Spleen (tissue), 7 donors: ENCODE results near the gene USP20.

Experiments used
- POLR2A ChIP-seq, 3 donors: fragments of 450-650 bp; IDR thresholded peaks; one replicate each; pipeline ENCODE4 v1.5.1; 2017; ENCODE audit warnings: antibody characterized with exemption in 3 of 3, mild to moderate bottlenecking in 1 of 3
- POLR2AphosphoS5 ChIP-seq, 3 donors: sonication (generic); formaldehyde crosslinking; IDR thresholded peaks; one replicate each; pipeline ENCODE4 v1.5.1; 2017; ENCODE audit warnings: antibody characterized with exemption in 3 of 3
- TF ChIP-seq, protein P1 (sequence below), 11 experiments: fragments of 200-600 bp in 7 of 11; fragments of 450-650 bp in 4 of 11; sonication (generic) in 4 of 11; IDR thresholded peaks in 8 of 11; conservative IDR thresholded peaks in 3 of 11; 1 replicate in 7 of 11; 2 replicates in 4 of 11; pipeline versions ENCODE4 v1.4.0 to v1.8.0; 2016 to 2021; ENCODE audit warnings: antibody characterized with exemption in 11 of 11, inconsistent platforms in 4 of 11, mild to moderate bottlenecking in 1 of 11
- donor health status: DM: no; HTN: no; CAD: no; lungs with moderate emphysema.
- donor health status: DM: no; HTN: no; CAD: no.
- donor health status: DM: no; HTN: no; CAD: no.

DNA sequence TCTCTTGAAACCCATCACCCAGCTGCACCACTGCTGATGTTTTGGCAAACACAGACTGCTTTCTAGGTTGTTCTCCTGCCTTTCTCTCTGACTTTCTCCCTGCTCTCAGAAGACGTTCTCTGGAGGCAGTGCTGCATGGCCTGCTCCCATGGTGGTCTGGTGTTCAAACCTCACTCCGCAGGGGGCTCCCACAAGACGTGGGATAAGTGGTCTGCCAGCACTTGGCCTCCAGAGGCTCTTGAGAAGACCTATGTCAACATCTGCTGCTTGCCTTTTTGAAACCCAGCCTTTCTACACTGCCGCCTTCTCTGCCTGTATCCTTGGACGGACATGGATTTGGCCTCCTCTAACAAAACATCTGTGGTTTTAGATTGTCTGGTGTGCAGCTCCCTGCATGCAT, 16.6 kb downstream of the USP20 start:
- TF ChIP-seq, protein P1, sequence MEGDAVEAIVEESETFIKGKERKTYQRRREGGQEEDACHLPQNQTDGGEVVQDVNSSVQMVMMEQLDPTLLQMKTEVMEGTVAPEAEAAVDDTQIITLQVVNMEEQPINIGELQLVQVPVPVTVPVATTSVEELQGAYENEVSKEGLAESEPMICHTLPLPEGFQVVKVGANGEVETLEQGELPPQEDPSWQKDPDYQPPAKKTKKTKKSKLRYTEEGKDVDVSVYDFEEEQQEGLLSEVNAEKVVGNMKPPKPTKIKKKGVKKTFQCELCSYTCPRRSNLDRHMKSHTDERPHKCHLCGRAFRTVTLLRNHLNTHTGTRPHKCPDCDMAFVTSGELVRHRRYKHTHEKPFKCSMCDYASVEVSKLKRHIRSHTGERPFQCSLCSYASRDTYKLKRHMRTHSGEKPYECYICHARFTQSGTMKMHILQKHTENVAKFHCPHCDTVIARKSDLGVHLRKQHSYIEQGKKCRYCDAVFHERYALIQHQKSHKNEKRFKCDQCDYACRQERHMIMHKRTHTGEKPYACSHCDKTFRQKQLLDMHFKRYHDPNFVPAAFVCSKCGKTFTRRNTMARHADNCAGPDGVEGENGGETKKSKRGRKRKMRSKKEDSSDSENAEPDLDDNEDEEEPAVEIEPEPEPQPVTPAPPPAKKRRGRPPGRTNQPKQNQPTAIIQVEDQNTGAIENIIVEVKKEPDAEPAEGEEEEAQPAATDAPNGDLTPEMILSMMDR (IDR thresholded peaks at IDR 0.05 in 8 of 11, conservative IDR thresholded peaks at IDR 0.05 in 3 of 11), result no peak
- no peak for TF ChIP-seq POLR2AphosphoS5 (IDR thresholded peaks at IDR 0.05)
- TF ChIP-seq POLR2A (IDR thresholded peaks at IDR 0.05), result no peak
